LHCN-M2 (cell line): Measurements from ENCODE around the gene PARD6B. TPM values are rescaled to one million over a fixed set of nuclear protein-coding genes. Genes with fewer than 3 reads are reported as not detected.
"Not testable (repeated sequence)": the region's sequence is repeated elsewhere in the genome, so short reads cannot be mapped to it uniquely, and the experiment has no call there.

Source experiments
- DNase-seq: peaks from one replicate; pipeline ENCODE4 v3.0.0-alpha.2; 2012; ENCODE audit warnings: low read depth
- total RNA-seq: library from RNA; depleted of rRNA; stranded (reverse); fragments of >200 nt; gene quantifications from 2 replicates; pipeline ENCODE4 v1.2.3, GENCODE V29; 2014

Gene PARD6B
- total RNA-seq, 1 experiment from 2014 or later: 0.06 TPM

DNA sequence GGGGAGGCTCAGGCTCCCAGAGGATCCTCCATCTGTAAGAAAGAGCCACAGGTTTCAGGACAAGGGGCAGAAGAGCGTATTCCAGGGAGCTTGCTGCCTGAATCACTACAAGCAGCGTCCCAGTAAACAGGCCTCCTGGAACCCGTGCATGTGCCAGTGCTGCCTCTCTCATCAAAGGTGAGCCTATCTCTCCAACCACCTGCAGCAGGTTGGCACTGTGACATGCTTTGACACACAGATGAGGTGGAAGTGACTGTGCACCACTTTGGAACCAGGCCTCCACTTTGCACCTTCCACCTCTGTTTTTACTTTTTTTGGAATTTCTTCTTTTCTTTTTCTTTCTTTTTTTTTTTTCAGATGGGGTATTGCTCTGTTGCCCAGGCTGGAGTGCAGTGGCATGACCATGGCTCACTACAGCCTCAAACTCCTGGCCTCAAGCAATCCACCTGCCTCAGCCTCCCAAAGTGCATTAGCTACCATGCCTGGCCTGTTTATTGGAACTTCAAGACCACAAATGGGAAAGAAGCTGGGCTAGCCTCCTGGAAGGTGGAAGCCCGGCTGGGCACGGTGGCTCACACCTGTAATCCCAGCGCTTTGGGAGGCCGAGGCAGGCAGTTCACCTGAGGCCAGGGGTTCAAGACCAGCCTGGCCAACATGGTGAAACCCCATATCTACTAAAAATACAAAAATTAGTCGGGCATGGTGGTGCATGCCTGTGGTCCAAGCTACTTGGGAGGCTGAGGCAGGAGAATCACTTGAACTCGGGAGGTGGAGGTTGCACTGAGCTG lies 27.5 kb upstream of the PARD6B start:
- not testable (repeated sequence) for DNase-seq

DNA sequence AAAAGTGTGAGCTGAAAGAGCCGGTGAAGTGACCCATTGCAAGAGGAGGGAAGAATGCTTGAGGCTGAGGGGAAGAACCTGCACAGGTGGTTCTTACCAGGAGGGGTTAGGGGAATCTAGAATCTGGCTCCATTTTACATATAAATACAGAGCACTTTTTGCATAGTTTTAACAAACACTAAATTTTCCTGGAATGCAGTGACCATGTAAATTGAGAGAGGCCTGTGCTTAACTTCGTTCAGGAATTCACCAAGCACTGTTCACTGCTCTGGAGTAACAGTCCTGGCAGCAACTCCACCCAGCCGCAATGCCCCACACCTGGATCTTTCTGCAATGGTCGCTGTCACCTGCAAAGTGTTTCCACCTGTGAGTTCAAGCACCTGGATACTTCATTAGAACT lies 26.9 kb upstream of the PARD6B start:
- DNase-seq: no peak

DNA sequence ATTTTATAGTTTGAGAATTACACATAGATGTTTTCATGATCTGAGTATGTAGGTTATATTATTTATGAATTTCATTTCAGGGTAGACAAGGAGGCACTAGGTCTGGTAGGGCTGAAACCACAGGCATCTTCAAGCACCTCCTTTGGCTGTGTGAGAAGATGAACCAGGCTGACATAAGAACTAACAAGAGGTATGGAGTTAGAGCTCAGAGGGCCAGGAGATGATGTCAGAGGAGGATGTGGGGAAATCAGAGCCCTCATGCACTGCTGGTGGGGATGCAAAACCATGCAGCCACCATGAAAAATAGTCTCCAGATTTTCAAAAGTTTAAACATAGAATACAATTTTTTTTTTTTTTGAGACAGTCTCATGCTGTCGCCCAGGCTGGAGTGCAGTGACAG lies 26.4 kb upstream of the PARD6B start:
- no peak for DNase-seq

DNA sequence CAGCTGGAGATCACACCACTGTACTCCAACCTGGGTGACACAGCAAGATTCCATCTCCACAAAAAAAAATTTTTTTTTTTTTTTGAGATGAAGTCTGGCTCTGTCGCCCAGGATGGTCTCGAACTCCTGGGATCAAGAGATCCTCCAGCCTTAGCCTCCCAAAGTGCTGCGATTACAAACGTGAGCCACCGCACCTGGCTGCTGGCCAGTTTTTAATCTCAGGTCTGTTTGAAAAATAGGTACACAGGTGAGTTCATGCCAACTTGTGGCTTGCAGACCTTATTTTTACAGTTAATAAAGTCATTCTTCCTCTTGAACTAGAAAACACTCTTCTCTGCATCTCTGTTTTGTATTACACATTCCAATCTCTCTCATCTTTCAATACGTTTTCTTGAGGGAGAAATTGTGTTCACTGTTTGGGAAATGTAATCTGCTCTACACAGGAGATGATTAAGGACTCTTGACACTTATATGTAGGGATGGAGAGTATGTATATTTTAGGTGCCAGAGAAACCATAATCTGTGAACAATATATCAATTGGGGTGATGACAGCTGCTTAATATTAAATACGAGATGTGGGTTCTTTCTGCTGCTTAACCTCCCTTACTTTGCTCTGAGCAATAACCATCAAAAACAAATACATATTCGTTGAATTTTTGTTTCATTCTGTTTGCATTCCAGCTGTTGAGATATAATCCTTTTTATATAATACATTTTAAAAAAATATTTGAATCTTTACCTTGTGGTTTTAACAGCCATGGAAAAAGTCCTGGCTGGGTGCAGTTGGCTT lies 22.3 kb upstream of the PARD6B start:
- no peak for DNase-seq

DNA sequence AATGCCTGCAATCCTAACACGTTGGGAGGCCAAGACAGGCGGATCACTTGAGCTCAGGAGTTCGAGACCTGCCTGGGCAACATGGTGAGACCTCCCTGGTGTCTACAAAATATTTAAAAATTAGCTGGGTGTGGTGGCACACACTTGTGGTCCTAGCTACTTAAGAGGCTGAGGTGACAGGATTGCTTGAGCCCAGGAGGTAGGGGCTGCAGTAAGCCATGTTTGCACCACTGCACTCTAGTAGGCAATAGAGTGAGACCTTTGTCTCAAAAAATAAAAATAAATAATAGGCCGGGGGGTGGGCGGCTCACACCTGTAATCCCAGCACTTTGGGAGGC lies 21.8 kb upstream of the PARD6B start:
- no peak for DNase-seq

DNA sequence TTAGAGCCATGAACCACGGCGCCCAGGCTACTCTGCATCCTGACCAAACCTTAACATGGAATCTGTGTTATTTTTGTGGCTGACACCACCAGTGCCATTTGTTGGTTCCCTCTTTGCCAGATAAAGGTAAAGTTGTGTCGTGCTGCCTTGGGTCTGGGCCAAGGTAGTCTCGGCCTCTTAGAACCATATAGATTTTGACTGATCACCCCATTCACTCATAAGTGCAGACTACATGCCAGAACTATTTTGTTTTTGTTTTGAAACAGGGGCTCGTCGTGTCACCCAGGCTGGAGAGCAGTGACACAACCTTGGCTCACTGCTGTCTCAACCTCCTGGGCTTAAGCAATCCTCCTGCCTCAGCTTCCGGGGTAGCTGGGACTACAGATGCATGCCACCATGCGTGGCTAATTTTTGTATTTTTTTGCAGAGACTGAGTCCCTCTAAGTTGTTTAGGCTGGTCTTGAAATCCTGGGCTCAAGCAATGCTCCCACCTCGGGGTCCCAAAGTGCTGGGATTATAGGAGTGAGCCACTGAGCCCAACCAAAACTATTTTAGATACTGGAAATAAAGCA lies 20.8 kb upstream of the PARD6B start:
- no peak for DNase-seq

DNA sequence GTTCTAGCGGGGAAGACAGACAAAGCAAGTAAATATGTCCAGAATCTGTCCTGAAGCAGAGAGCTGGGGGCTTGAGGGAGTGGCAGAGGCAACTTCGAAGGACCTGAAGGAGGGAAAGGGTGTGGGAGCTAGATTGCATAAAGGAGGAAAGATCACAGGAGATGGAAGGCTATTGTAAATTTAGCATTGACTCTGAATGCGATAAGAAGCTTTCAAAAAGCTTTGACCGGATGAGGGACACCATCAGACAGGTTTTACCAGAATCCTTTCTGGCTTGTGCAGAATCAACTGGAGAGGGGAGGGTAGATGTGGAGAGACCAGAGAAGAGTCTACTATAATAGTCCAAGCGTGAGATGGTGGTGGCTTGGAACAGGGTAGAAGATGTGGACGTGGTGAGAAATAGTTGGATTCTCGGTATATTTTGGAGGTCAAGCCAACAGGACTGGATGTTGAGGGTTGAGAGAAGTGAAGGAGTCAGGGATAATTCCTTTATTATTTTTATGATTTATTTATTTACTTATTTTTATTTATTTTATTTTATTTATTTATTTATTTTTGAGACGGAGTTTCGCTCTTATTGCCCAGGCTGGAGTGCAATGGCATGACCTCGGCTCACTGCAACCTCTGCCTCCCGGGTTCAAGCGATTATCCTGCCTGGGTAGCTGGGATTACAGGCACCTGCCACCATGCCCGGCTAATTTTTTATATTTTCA lies 20.1 kb upstream of the PARD6B start:
- no peak for DNase-seq

DNA sequence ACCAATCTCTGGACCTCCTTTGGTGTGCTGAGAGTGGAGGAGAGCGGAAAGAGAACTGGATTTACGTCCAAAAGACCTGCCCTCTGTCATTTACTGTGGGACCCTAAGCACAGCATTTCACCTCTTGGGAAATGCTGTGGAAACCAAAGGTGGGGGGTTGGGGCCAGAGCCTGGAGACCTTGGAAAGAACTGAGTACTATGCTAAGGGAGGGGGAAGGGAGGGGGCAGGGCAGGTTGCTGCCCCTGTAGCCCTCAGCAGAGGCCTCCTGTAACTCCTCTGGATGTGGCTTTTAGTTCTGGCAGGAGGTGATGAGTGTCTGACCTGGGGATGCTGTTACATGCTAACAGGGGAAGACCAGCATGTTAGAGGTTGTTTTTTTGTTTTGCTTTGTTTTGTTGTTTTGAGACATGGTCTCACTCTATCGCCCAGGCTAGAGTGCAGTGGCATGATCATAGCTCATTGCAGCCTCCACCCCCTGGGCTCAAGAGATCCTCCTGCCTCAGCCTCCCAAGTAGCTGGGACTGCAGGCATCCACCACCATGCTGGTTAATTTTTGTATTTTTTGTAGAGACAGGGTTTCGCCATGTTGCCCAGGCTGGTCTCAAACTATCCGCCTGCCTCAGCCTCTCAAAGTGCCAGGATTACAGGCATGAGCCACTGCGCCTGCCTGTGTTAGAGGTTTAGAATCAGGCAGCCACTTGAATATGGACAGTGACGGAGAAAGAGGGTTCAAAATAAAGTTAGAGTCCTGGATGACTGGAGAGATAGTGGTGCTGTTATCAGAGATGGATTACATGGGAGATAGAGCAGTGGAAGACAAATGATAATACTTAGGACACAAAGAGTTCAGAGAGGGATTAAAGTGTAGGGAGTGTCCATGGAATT lies 18.4 kb upstream of the PARD6B start:
- no peak for DNase-seq

DNA sequence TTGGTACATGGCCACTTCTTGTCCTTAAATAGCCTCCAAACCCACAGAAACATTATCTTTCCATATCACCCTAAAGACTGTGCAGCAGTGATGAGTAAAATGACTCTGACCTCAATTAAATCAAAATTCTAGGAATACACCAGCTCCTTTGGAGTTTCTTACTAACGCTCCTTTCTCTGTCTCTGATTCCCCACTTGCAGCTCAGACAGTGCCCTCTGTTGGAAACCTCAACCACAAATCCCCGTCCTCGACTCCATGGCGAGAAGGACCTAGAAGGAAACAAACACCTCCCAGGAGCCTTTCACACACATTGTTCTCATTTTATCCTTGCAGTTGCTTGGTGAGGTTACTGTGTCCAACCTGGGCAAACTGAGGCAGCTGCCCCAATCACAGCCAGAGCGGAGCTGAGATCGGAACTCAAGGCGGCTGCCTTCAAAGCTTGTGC lies 17.7 kb upstream of the PARD6B start:
- DNase-seq: no peak

DNA sequence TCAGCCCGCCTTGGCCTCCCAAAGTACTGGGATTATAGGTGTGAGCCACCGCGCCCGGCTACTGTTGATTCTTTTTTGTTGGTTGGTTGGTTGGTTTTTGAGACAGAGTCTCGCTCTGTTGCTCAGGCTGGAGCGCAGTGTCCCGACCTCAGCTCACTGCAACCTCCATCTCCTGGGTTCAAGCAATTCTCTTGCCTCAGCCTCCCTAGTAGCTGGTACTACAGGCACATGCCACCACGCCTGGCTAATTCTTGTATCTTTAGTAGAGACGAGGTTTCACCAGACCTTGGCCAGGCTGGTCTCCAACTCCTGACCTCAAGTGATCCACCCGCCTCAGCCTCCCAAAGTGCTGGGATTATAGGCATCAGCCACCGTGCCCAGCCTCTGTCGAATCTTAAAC lies 17.0 kb upstream of the PARD6B start:
- DNase-seq: not testable (repeated sequence)

DNA sequence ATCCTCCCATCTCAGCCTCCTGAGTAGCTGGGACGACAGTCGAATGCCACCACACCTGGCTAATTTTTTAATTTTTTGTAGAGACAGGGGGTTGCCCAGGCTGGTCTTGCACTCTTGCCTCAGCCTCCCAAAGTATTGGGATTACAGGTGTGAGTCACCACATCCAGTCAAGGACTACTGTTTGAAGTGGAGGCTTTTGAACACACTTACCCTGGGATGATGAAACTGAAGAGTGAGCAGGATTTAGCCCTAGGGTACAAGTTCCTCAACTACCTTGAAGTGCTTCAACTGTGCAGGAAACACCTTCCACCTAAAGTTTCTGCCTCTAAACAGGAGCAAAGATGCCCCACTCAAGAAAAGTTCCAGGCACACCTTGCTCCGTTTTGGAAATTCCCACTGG lies 15.7 kb upstream of the PARD6B start:
- DNase-seq: no peak

DNA sequence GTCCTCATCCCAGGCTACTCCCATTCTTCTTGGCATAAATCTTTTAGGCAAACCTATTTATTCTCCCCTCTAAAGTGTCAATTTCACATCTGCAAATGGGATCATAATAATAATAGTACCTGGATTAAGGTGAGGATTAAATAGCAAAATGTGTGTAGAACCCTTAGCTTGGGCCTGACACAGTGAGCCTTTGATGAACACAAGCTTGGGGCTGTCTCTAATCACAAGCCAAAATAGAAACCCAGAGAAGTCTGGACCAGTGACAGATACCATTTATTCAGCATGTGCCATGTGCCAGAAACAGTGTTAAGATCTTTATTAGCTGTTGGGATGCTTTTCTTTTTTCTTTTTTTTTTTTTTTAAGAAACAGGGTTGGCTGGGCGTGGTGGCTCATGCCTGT lies 14.9 kb upstream of the PARD6B start:
- no peak for DNase-seq

DNA sequence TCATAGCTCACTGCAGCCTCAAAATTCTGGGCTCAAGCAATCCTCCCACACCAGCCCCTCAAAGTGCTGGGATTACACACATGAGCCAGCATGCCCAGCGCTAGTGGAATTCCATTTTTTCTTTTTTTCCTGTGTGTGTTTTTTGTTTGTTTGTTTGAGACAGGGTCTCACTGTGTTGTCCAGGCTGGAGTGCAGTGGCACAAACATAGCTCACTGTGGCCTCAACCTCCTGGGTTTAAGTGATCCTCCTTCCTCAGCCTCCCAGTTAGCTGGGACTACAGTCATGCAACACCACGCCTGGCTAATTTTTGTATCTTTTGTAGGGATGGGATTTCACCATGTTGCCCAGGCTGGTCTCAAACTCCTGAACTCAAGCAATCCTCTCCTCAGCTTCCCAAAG lies 14.1 kb upstream of the PARD6B start:
- DNase-seq: no peak

DNA sequence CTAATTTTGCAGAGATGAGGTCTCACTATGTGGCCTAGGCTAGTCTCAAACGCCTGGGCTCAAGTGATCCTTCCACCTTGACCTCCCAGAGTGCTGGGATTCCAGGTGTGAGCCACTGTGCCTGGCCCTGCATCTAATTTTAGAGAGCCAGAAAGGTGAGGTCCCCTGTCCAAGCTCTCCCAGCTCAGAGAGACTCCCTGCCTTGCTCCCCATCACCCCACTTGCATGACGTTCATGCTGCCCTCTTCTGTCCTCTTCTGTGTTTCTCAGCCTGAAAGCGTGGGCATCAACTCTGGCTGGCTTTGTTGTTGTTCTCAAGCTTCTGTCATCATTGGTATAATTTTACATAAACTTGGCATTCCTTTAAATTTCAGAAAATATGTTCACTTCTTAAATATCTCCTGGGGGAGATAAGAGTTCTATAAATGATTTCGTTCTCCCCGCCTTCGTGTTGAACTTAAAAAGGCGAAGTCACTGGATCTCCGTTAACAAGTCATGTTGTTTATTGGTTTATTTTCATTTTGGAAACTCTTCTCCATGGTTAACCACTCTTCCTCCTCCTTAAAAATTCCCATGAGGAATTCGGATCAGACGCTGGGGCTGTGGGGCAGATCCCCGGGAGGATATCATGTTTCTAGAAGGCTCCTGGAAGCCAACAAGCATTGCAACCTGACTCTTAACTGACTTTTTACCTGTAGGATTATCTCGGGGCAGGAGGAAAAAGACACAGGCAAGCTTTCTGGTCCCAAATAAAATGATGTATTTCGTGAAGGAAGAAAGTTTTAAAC lies 13.2 kb upstream of the PARD6B start:
- no peak for DNase-seq

DNA sequence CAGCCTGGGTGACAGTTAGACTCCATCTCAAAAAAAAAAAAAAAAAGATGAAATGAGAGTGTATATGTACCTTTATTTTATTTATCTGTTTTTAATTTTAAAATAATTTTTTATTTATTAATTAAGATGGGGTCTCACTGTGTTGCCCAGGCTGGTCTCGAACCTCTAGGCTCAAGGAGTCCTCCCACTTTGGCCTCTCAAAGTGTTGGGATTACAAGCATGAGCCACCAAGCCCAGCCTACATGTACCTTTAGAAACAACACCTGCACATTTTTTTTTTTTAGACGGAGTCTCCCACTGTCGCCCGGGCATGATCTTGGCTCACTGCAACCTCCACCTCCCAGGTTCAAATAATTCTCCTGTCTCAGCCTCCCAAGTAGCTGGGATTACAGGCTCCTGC lies 12.1 kb upstream of the PARD6B start:
- no peak for DNase-seq

DNA sequence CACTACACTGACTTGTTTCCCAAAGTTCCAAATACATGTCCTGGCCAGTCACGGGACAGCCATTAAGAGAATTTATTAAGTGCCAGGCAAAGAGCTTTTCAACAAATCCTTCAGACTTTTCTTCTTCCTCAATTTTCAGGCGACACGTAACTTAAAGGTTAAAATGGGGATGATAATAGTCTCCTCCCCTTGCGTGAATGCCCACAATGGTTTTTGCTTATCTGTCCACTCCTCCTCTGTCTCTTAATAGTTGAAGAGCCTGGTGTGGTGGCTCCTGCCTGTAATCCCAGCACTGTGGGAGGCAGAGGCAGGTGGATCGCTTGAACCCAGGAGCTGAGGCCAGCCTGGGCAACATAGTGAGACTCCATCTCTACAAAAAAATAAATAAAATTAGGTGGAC lies 11.4 kb upstream of the PARD6B start:
- DNase-seq: no peak

DNA sequence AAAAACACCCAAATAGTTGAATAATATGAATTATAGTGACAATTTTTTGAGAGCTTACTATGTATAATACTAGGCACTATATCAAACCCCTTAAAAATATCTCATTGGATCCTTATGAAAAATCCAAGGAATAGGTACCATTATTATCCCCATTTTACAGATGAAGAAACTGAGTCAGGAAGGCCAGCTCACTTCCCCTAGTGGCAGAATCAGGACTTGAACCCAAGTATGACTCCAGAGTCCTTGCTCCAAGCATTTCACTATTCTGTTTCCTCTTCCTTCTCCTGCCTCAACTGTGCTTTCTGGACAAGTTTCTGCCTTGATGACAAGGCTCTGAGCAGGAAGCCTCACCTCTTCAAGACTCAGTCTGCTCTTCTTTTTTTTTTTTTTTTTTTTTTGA lies 10.8 kb upstream of the PARD6B start:
- DNase-seq: no peak

DNA sequence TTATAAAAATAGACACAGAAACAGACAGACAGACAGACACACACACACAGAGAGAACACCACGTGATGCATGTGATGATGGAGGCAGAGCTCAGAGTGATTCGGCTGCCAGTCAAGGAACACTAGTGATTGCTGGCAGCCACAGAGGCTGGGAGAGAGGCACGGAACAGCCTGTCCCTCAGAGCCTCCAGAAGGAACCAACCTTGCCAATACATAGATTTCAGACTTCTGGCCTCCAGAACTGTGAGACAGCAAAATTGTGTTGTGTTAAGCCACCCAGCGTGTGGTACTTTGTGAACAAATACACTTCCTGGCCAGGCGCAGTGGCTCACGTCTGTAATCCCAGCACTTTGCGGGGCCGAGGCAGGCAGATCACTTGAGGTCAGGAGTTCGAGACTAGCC lies 9.5 kb upstream of the PARD6B start:
- no peak for DNase-seq

DNA sequence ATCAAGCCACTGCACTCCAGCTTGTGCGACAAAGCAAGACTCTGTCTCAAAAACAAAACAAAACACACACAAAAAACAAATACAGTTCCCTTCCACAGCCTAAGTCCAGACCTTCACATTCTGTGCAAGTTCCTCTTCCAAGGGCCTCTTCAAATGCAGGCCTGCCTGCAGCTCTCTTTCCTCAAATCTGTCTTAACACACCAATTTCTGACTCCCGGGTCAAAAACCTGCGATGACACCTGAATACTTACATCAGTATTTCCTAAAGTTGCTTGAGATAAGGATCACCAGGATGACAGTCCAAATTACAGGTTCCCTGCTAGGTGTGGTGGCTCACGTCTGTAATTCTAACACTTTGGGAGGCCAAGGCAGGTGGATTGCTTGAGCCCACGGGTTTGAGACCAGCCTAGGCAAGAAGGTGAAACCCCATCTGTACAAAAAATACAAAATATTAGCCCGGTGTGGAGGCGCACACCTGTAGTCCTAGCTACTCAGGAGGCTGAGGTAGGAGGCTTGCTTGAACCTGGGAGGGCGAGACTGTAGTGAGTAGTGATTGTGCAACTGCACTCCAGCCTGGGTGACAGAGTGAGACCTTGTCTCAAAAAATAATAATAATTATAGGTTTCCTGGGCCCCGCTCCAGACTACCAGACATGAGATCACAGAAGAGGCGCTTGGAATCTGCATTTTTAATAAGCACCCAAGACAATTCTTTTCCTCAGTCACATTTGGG lies 8.8 kb upstream of the PARD6B start:
- no peak for DNase-seq

DNA sequence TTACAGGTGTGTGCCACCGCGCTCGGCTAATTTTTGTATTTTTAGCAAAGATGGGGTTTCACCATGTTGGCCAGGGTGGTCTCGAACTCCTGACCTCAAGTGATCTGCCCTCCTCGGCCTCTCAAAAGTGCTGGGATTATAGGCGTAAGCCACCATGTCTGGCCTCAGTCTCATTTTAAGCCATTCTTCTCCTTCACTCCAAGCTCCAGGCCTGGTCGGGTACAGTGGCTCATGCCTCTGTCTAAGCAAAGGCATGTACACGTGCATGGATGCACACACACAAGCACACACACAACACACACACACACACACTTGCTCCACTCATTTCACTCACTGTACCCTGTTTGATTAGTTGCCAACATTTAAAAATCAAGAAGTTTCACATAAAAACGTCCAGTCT lies 7.7 kb upstream of the PARD6B start:
- no peak for DNase-seq
